HG03280 (cell line): Measurements from ENCODE around the gene CNGB1.
"Not testable (repeated sequence)": the region's sequence is repeated elsewhere in the genome, so short reads cannot be mapped to it uniquely, and the experiment has no call there.

ENCODE experiments used
- ATAC-seq: cut with Tn5 transposase; IDR thresholded peaks from one replicate; pipeline ENCODE4 v1.9.1; 2021; ENCODE audit warnings: mild to moderate bottlenecking, moderate library complexity; ENCODE audit not compliant: unreplicated experiment

CNGB1 gene

DNA sequence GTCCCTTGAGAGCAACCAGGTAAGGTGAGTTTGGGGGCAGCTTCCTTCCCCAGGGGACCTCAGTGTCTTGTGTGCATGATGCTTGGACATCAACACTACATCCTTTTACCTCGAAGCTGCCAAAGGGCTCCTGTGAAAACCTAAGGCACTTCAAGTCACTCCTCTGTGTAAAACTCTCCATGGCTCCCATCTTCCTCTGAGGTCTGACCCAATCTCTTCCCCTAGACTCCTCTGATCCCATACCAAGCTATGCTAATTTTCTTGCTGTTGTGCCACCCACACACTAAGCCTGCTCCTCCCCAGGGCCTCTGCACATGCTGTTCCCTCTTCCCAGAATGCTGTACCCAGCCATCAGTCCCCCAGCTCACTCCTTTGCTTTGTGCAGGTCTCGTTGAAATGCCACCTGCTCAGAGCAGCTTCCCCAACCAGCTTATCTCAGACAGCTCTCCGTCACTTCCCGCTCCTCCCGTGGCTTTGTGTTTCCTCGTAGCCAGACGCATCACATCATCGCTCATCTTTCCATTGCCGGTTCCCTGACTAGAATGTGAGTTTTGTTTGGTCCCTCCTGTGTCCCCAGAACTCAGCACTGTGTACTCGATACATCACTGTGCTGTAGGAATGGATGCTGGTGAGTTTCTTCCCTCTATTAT, 78.4 kb downstream of the CNGB1 start:
- no peak for ATAC-seq

- ATAC-seq: no peak
Measured at GRCh38 chr16:57892041-57892440, 78.9 kb downstream of the CNGB1 start.

GRCh38 chr16:57890752-57891111, 80.2 kb downstream of the CNGB1 start:
- ATAC-seq: no peak

DNA sequence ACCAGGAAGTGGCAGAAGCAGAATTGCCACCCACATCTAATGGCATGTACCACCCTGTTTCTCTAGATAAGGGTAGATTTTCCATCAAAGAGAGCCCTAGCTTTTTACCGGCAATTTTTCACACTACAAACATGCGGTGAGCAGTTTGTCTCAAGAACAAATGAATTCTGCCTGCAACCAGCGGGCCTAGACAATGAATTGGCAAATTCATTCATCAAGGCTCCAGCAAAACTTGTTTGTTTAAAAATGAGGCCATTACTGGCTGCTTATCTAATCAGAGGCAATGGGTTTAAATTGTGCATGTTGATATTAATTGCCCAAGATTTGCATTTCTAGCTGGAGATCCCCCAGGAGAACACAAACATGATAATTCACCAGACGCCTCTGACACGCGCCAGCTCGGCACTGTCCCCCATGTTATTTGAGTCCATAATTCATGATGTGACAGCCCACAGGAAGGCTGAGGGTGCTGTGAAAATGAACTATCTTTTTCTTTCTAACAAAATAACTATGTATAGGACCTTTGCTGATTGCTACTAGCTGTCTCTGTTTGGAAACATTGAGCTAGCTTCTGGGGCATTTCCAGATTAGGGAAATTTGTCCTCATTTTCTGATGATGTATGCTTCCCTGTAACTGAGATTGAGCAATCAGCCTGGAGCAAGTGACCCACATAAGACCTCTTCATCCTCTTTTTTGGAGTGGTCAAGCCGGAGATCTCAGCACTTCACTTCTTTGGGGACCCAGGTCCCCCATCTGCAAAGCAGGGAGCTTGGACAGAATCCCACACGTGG, 80.8 kb downstream of the CNGB1 start:
- no peak for ATAC-seq

- ATAC-seq: no peak
Measured at GRCh38 chr16:57889522-57889921, 81.4 kb downstream of the CNGB1 start.

DNA sequence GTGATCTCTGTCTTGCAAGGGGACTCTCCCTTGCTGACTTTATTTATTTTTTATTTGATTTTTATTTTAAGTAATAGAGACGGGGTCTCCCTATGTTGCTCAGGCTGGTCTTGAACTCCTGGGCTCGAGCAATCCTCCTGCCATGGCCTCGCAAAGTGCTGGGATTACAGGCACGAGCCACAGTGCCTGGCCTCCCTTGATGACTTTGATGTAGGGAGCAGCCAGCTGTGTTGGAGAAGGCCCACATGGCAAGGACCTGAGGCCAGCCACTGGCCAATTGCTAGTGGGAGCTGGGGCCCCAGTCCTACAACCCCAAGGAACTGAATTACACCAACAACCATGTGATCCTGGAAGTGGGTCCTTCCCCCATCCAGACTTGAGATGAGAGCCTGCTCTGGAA, 81.8 kb downstream of the CNGB1 start:
- no peak for ATAC-seq

DNA sequence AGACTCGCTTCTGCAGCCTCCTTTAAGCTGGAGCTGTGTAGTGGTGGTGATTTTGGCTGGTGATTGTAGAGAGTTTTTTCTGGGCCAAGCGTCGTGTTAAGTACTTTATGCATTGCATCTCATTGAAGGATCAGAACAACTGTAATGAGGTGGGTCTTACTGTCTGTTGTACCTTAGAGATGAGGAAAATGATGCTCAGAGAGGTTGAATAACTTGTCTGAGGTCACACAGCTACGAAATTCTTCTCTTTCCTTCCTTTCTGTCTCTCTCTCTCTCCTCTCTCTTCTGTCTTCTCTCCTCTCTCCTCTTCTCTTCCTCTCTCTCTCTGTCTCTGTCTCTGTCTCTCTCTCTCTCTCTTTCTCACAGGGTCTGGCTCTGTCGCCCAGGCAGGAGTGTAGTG, 82.8 kb downstream of the CNGB1 start:
- ATAC-seq: no peak

- no peak for ATAC-seq
Measured at GRCh38 chr16:57887711-57888110, 83.2 kb downstream of the CNGB1 start.

DNA sequence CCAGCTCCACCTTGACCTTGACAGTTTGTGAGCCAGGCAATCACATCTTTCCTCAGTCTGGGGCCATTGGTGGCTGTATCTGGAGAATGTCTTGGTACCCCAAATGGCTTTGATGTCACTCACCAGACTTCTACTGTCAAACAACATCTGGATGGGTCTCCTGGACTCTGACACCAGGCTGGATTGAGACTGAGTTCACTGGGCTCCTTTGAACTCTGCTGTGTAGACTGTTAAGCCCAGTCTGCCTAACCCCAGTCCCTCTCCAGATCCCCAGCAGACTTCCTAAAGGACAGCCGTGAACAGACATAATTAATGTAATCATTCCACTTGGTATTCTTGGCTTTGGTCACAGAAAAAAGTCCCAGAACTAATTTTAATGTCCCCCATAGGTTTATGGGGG, 84.5 kb downstream of the CNGB1 start:
- ATAC-seq: no peak

DNA sequence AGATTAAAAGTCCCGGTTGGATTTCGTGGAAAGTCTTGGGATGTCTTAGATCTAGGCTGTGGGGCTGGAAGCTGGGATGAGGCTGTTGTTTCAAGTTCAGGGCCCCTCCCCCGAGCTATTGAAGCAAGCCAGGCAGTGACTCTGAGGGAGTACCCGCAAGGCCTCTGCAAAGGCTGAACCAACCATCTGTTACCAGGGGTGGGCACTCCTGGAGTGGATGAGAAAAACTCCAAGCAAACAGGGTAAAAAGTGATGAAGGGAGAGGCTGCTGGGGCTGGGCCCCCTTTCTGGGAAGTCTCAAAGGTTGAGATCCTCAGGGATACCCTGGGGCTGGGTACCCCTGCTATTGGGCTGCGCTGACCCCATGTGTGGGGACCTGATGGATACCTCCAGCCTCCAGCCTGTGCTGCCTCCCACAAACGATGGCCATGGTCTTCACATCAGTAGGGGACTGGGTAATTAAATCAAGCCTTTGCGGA, 86.2 kb downstream of the CNGB1 start:
- no peak for ATAC-seq

GRCh38 chr16:57883953-57884654, 86.8 kb downstream of the CNGB1 start:
- no peak for ATAC-seq

DNA sequence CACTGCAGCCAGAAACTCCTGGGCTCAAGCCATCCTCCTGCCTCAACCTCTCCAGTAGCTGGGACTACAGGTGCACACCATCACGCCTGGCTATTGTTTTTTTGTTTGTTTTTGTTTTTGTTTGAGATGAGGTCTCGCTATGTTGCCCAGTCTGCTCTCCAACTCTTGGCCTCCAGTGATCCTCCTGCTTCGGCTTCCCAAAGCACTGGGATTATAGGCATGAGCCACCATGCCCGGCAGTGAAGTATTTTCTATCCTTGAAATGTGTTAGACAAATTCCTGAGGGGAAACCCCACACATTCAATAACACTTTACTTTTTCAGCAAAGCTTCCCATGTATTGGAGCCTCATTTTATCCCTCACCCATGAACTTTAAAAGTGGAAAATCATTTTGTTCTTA, 87.4 kb downstream of the CNGB1 start:
- ATAC-seq: no peak

DNA sequence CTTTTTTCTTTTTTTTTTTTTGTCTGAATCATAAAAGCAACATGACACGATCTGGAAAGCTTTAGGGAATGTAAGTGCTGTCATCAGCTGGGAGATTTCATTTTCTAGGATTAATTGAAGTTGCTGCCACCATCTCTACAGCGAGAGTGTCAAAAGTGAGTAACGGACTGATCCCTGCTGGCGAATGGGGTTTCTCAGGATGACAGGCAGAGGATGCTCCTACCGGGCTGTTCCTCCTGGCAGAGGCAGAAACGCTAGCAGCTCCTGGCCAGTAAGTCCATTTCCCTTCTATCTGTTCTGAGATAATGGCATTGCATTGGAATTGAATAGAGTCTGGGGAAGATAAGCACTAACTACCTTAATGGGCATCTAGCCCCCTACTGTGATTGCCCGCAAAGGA, 88.1 kb downstream of the CNGB1 start:
- no peak for ATAC-seq

DNA sequence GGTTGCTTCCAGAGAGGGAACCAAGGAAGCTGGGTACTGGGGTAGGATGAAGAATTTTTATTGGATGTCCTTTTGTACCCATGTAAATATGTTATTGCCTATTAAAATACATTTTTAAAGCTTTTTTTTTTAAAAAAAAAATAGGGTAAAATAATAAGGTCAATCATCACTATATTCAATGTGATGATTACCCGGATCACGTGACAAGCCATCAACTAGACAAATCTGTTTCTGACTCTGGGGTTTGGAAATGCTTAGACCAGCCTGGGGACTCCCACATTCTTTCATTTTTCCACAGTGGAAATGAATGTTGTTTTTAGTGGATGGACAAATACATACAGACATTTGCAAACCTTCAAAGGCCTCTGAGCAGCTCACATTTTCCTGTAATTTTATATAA, 88.7 kb downstream of the CNGB1 start:
- ATAC-seq: no peak

- ATAC-seq: no peak
Measured at GRCh38 chr16:57878586-57878985, 92.3 kb downstream of the CNGB1 start.

DNA sequence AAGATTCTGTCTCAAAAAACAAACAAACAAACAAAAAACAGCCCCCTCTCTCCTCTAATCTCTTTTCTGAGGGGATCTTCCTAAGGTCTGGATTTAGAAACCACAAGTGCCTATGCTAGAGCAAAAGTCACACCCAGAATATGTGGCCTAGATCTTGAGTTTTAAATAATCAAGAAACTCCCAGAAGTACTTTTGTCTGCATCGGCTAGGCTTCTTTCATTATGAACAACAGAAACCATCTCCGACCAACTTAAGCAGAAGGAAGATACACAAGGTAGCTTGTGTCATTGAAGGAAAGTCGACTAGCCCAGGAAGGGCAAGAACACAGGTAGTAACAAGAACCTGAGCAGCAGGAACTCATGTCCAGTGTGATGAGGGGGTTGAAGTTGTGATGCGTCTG, 94.7 kb downstream of the CNGB1 start:
- no peak for ATAC-seq

GRCh38 chr16:57875347-57875746, 95.6 kb downstream of the CNGB1 start:
- no peak for ATAC-seq

DNA sequence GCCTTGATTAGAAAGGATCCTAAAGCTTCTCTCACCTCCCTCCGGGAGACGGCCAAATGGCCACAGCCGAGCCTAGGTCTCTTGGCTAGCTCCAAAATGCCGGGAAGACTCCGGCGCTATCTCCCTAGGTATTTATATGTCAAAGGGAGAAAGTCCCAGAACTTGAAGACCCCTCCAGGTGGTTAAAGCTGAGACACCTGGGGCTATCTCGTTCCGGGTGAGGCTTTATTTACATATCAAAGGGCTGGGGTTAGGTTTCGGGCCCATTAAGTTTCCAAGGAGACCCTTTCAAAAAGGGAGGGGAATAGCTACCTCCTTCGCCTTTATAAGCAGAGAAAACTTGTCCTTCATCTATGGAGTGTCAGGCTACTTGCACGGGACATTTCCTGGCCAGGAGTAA, 97.7 kb downstream of the CNGB1 start:
- ATAC-seq: no peak

- ATAC-seq: not testable (repeated sequence)
Measured at GRCh38 chr16:57872764-57873163, 98.2 kb downstream of the CNGB1 start.

DNA sequence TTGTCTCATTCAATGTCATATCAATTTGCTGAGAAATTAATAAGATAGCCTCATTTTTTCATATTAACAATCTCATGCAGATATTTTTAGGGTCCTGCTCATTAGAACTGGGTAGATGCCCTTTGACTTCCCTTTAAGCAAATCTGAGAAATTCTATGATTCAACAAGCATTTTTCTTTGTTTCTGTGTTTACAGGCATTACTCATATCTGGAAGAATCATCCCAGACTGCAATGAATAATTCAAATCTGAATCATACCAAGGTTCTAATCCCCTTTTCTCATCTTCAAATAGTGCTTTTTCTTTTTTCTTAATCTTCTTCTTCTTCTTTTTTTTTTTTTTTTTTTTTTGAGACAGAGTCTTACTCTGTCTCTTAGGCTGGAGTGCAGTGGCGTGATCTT, 99.5 kb downstream of the CNGB1 start:
- ATAC-seq: no peak

GRCh38 chr16:57870753-57871454, 100.0 kb downstream of the CNGB1 start:
- ATAC-seq: no peak
